ENCODE measurements around the gene RASA2.

GRCh38 chr3:141564241-141564640, 77.4 kb downstream of the RASA2 start:
- TF ChIP-seq CTCF (IDR thresholded peaks at IDR 0.05; ENCODE audit: low read length), result no peak
- no peak for TF ChIP-seq EZH2 (optimal IDR thresholded peaks at IDR 0.05; ENCODE audit: low read depth, low read length)
- TF ChIP-seq EZH2phosphoT487 (IDR thresholded peaks at IDR 0.05; ENCODE audit: low read length), result no peak
